Smooth muscle cell (in vitro differentiated cells): ENCODE results near the gene CDH18. TPM values are rescaled to one million over a fixed set of nuclear protein-coding genes. Genes with fewer than 3 reads are reported as not detected.

Source experiments
- DNase-seq: peaks from one replicate; lab custom pipeline; 2025; ENCODE audit not compliant: unreplicated experiment; lab: John Stamatoyannopoulos, UW
- H2AFZ ChIP-seq: fragments of 200-600 bp; sonication (generic); 2 replicates; pipeline ENCODE4 v1.6.0; 2016; ENCODE audit warnings: antibody characterized with exemption, low read depth, mild to moderate bottlenecking
- H3F3A ChIP-seq: fragments of 200-600 bp; sonication (generic); 2 replicates; pipeline ENCODE4 v1.6.0; 2017; ENCODE audit warnings: antibody characterized with exemption, low read depth
- H3K27ac ChIP-seq: fragments of 200-600 bp; sonication (generic); 2 replicates; pipeline ENCODE4 v1.5.1; 2016; ENCODE audit warnings: low read depth, mild to moderate bottlenecking
- H3K27me3 ChIP-seq: fragments of 200-600 bp; sonication (generic); 2 replicates; pipeline ENCODE4 v1.6.1; 2016; ENCODE audit warnings: low read depth, mild to moderate bottlenecking
- H3K36me3 ChIP-seq: fragments of 200-600 bp; sonication (generic); 2 replicates; pipeline ENCODE4 v1.5.1; 2016; ENCODE audit warnings: low read depth
- H3K4me1 ChIP-seq: fragments of 200-600 bp; sonication (generic); 2 replicates; pipeline ENCODE4 v1.5.1; 2016; ENCODE audit warnings: low read depth
- H3K4me2 ChIP-seq: fragments of 200-600 bp; sonication (generic); 2 replicates; pipeline ENCODE4 v1.6.0; 2016; ENCODE audit warnings: mild to moderate bottlenecking
- H3K4me3 ChIP-seq: fragments of 200-600 bp; sonication (generic); 2 replicates; pipeline ENCODE4 v1.5.1; 2016; ENCODE audit warnings: mild to moderate bottlenecking
- H3K79me2 ChIP-seq: fragments of 200-600 bp; sonication (generic); 2 replicates; pipeline ENCODE4 v1.6.0; 2016; ENCODE audit warnings: low read depth, mild to moderate bottlenecking
- H3K9ac ChIP-seq: fragments of 200-600 bp; sonication (generic); 2 replicates; pipeline ENCODE4 v1.6.0; 2016; ENCODE audit warnings: low read depth
- H3K9me3 ChIP-seq: fragments of 200-600 bp; sonication (generic); replicated peaks from 2 replicates; pipeline ENCODE4 v1.5.1; 2016; ENCODE audit warnings: low read depth
- H4K20me1 ChIP-seq: fragments of 200-600 bp; sonication (generic); 2 replicates; pipeline ENCODE4 v1.6.0; 2016; ENCODE audit warnings: low read depth
- WGBS: methylation state at CpG from one replicate; pipeline ENCODE4 v1.1.7; 2016; ENCODE audit warnings: low lambda C conversion rate; 5-methylcytosine and 5-hydroxymethylcytosine counted together
- polyA plus RNA-seq: library from polyadenylated mRNA; unstranded; fragments of >200 nt; fragmentation: Nextera tagmentation; extraction: Ambion mirVana; gene quantifications from 2 replicates; pipeline ENCODE4 v1.2.1, GENCODE V29; 2016
- total RNA-seq: library from RNA; depleted of rRNA; stranded (reverse); fragments of >200 nt; gene quantifications from 2 replicates; pipeline ENCODE4 v1.2.3, GENCODE V29; 2014
- TF ChIP-seq, protein P1 (sequence below): fragments of 200-600 bp; sonication (generic); IDR thresholded peaks from 2 replicates; pipeline ENCODE4 v1.5.1; 2017; ENCODE audit warnings: borderline replicate concordance, mild to moderate bottlenecking, antibody characterized with exemption; ENCODE audit not compliant: insufficient read depth, poor library complexity, severe bottlenecking

Gene CDH18
- total and polyA plus RNA-seq, 2 experiments from 2014 or later: 0.13 TPM; not detected in 1

DNA sequence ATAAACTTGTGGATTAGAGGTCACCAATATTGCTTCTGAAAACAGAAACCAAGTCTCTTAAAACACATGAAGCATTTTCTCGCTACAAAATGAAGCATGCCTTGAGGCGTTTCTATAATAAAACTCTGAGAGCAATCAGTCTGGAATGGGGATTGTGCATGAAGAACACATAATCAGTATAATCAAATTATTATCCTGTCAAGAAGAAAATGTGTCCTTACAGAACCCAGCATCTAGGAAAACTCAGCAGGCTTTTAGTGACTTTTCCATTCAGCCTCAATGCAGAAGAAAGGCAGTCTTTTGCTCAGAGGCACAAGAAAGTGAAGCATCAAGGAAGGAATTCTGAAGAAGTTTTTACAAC is 121.9 kb downstream of the CDH18 start:
- Histone ChIP-seq H3K27me3 (no peaks in the 10 kb centered on the region), H3F3A (no peaks in the 10 kb centered on the region), H2AFZ (no peak overlapping the region), H3K4me3 (no peak overlapping the region), H4K20me1 (no peaks in the 10 kb centered on the region), H3K27ac (no peak overlapping the region), H3K4me2 (no peak overlapping the region), H3K9ac (no peak overlapping the region), H3K36me3 (no peaks in the 10 kb centered on the region), H3K79me2 (no peaks in the 10 kb centered on the region), H3K9me3 (no peaks in the 10 kb centered on the region), H3K4me1 (no peaks in the 10 kb centered on the region)
- DNase-seq: no peak
- TF ChIP-seq, protein P1, sequence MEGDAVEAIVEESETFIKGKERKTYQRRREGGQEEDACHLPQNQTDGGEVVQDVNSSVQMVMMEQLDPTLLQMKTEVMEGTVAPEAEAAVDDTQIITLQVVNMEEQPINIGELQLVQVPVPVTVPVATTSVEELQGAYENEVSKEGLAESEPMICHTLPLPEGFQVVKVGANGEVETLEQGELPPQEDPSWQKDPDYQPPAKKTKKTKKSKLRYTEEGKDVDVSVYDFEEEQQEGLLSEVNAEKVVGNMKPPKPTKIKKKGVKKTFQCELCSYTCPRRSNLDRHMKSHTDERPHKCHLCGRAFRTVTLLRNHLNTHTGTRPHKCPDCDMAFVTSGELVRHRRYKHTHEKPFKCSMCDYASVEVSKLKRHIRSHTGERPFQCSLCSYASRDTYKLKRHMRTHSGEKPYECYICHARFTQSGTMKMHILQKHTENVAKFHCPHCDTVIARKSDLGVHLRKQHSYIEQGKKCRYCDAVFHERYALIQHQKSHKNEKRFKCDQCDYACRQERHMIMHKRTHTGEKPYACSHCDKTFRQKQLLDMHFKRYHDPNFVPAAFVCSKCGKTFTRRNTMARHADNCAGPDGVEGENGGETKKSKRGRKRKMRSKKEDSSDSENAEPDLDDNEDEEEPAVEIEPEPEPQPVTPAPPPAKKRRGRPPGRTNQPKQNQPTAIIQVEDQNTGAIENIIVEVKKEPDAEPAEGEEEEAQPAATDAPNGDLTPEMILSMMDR: no peak
- 68% methylated on average over 2 of the region's 2 CpGs for WGBS

DNA sequence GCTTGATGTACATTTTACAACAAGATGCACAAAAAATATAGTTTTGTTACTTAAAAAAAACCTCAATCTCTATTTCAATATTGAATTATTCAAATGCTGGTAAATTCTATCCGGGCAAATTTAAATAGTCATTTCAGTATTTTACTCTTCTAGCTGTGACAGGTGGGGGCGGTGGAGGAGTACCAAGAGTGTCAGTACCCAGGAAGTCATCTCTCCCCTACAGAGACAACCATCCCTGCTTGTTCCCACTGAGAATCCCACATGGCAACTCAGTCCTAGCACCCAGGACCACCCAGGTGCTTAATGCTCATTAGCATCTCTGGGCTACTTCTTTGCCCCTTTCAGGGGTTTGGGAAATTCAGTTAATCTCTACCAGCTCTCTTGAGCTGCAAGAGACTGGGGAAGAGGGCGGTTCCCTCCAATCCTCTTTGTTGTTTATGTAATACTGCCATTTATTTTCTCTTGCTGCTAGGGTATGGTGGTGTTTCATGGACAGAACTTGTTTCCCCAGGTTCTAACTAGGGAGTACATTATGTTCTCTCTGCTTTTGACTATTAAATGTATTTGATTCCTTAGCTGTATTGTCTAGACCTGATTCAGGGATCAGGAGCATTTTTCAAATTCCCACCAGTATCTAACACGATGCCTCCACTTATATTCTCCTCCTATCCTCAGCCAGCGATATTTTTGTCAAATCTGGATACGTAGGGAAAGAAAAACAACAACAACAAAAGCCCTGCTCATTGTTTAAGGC is 122.5 kb downstream of the CDH18 start:
- H3K9ac ChIP-seq: no peak overlapping the region
- H3F3A ChIP-seq: no peaks in the 10 kb centered on the region
- H3K36me3 ChIP-seq: no peaks in the 10 kb centered on the region
- TF ChIP-seq, protein P1: no peak
- H4K20me1 ChIP-seq: no peaks in the 10 kb centered on the region
- H3K9me3 ChIP-seq: no peaks in the 10 kb centered on the region
- no peak overlapping the region for H2AFZ ChIP-seq
- no peak overlapping the region for H3K27ac ChIP-seq
- no peaks in the 10 kb centered on the region for H3K79me2 ChIP-seq
- H3K4me1 ChIP-seq: no peaks in the 10 kb centered on the region
- H3K4me3 ChIP-seq: no peak overlapping the region
- 76% methylated on average over 6 of the region's 6 CpGs for WGBS
- H3K4me2 ChIP-seq: no peak overlapping the region
- DNase-seq: no peak
- no peaks in the 10 kb centered on the region for H3K27me3 ChIP-seq

DNA sequence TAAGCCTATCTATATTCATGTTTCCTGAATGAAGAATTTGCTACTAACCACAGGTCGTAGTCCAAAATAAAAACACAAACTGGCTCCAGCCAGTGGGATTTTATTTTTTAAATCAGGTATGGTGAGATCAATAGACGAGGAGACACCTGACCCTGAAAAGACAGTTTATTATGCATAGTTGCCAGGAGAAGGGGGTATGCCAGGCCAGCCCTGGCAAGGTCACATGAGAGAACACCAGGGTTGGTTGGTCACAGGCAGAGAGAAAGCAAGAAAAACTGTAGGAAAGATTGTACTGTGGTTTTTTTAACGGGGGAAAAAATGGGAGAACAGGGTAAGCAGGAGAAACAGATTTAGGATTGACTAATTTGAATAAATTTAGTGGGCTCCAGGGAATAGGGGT is 125.3 kb downstream of the CDH18 start:
- Histone ChIP-seq H3K36me3 (no peaks in the 10 kb centered on the region), H2AFZ (no peak overlapping the region), H3F3A (no peaks in the 10 kb centered on the region), H3K4me1 (no peaks in the 10 kb centered on the region), H3K27me3 (no peaks in the 10 kb centered on the region), H3K9me3 (no peaks in the 10 kb centered on the region), H3K27ac (no peak overlapping the region), H3K4me3 (no peak overlapping the region), H3K4me2 (no peak overlapping the region), H3K9ac (no peak overlapping the region), H4K20me1 (no peaks in the 10 kb centered on the region), H3K79me2 (no peaks in the 10 kb centered on the region)
- TF ChIP-seq, protein P1: no peak
- WGBS: 81% methylated on average over 3 of the region's 3 CpGs
- no peak for DNase-seq

DNA sequence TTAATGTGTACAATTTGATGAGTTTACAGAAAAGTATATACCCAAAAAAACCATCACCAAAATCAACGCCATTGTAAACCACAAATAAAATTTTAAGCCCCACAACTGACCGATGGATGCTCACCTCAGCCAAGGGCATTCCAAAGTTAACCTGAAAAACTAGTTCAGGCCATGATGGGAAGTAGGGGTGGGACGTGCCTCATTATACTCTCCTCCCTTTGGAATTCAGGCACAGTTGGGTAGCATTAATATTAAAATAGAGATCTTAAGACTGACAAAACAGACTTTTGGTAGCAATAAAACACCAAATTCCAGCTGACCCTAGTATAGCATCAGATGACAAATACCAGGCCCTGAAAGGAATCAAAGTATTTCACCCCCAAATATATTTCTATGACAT is 129.0 kb downstream of the CDH18 start:
- H3K9ac ChIP-seq: no peak overlapping the region
- H3K9me3 ChIP-seq: no peaks in the 10 kb centered on the region
- DNase-seq: no peak
- H3F3A ChIP-seq: peaks cover 9% of the 10 kb centered on the region
- H3K79me2 ChIP-seq: no peaks in the 10 kb centered on the region
- no peaks in the 10 kb centered on the region for H3K27me3 ChIP-seq
- H4K20me1 ChIP-seq: no peaks in the 10 kb centered on the region
- TF ChIP-seq, protein P1: no peak
- H3K4me3 ChIP-seq: no peak overlapping the region
- no peak overlapping the region for H3K27ac ChIP-seq
- no peak overlapping the region for H3K4me2 ChIP-seq
- H2AFZ ChIP-seq: no peak overlapping the region
- H3K36me3 ChIP-seq: no peaks in the 10 kb centered on the region
- 61% methylated on average over 3 of the region's 3 CpGs for WGBS
- peaks cover 14% of the 10 kb centered on the region for H3K4me1 ChIP-seq
